Fibroblast of villous mesenchyme (primary cell): ENCODE results near the gene ARHGAP6. TPM values are rescaled to one million over a fixed set of nuclear protein-coding genes. Genes with fewer than 3 reads are reported as not detected.
"Not testable (repeated sequence)": the region's sequence is repeated elsewhere in the genome, so short reads cannot be mapped to it uniquely, and the experiment has no call there.

Experiments
- DNase-seq: peaks from one replicate; pipeline ENCODE4 v3.0.0-alpha.2; 2010; ENCODE audit warnings: low read depth
- H3K4me3 ChIP-seq: 2 replicates; pipeline ENCODE4 v1.5.1; 2011; ENCODE audit warnings: low read depth, mild to moderate bottlenecking, low read length
- CTCF ChIP-seq: IDR thresholded peaks from 2 replicates; pipeline ENCODE4 v1.5.1; 2012; ENCODE audit warnings: low read depth, mild to moderate bottlenecking, low read length; ENCODE audit not compliant: insufficient read depth
- total RNA-seq: library from RNA; depleted of rRNA; stranded (reverse); fragments of >200 nt; gene quantifications from 2 replicates; pipeline ENCODE4 v1.2.3, GENCODE V29; 2012

ARHGAP6 gene
- total RNA-seq, 1 donor, result 1.7 TPM

GRCh38 chrX:11366998-11367595 is 298.6 kb downstream of the ARHGAP6 start:
- DNase-seq, result no peak
- no peak for TF ChIP-seq CTCF
- no peak overlapping the region for H3K4me3 ChIP-seq

GRCh38 chrX:11365426-11365825 is 300.3 kb downstream of the ARHGAP6 start:
- TF ChIP-seq CTCF, result no peak

GRCh38 chrX:11364835-11365234 is 300.9 kb downstream of the ARHGAP6 start:
- DNase-seq, result no peak
- H3K4me3 ChIP-seq, result no peak overlapping the region
- no peak for TF ChIP-seq CTCF

More at GRCh38 chrX:11365426-11365825, 300.3 kb downstream of the ARHGAP6 start:
- H3K4me3 ChIP-seq, result no peak overlapping the region
- no peak for DNase-seq

- not testable (repeated sequence) for H3K4me3 ChIP-seq, DNase-seq
Measured at GRCh38 chrX:11363825-11364224, 301.9 kb downstream of the ARHGAP6 start.

GRCh38 chrX:11363069-11363594 is 302.6 kb downstream of the ARHGAP6 start:
- DNase-seq, result no peak
- H3K4me3 ChIP-seq, result no peak overlapping the region
- TF ChIP-seq CTCF, result no peak

GRCh38 chrX:11361666-11362065 is 304.1 kb downstream of the ARHGAP6 start:
- not testable (repeated sequence) for DNase-seq

GRCh38 chrX:11355944-11356343 is 309.8 kb downstream of the ARHGAP6 start:
- H3K4me3 ChIP-seq, result not testable (repeated sequence)
- peak; percentile 12 for DNase-seq

More at GRCh38 chrX:11361666-11362065, 304.1 kb downstream of the ARHGAP6 start:
- not testable (repeated sequence) for H3K4me3 ChIP-seq

- no peak for TF ChIP-seq CTCF
- DNase-seq, result no peak
- no peak overlapping the region for H3K4me3 ChIP-seq
Measured at GRCh38 chrX:11355259-11355909, 310.3 kb downstream of the ARHGAP6 start.
